ENCODE measurements around the gene NRP2.

- TF ChIP-seq GABPA (IDR thresholded peaks at IDR 0.05 in 1 of 2, conservative IDR thresholded peaks at IDR 0.05 in 1 of 2): no peak
- TF ChIP-seq JUND (IDR thresholded peaks at IDR 0.05): no peak
- no peak for TF ChIP-seq NR2F2 (IDR thresholded peaks at IDR 0.05)
- no peak for TF ChIP-seq CTCF (IDR thresholded peaks at IDR 0.05; ENCODE audit: low read depth, low read length, missing input control)
- TF ChIP-seq MAX (IDR thresholded peaks at IDR 0.05): no peak
These were observed 17.4 kb downstream of the NRP2 start for GRCh38 chr2:205699515-205700289.
